Measurements from ENCODE around the gene TSPAN9. TPM values are rescaled to one million over a fixed set of nuclear protein-coding genes. Genes with fewer than 3 reads are reported as not detected.

Gene TSPAN9
- total and polyA plus RNA-seq, 4 donors, result 23.0 to 72.3 (median 33.9) TPM

DNA sequence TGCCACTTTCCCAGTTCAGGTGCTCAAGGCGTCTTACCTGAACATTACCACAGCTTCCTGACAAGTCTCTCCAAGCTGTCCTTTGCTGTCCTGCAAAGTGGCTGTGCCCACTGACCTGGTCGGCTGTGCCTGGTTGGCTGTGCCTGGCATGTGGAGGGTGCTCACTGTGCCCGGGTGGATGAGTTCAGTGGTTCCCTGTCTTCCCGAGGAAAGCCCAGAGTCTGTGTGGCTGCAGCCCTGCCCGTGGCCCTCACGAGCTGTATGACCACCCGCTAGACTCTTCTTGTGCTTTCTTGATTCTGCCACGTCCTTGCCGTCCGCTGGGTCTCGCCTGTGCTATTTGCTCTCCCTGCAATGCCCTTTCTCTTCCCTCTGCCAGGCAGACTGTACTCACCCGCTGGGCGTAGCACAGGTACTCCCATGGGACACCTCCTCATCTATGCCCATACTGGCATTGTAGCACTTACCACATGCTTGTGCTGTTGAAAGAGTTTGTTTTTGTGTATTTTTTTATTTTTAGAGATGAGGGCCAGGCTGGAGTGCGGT is 95.9 kb downstream of the TSPAN9 start:
- TF ChIP-seq CTCF (IDR thresholded peaks at IDR 0.05; ENCODE audit: control extremely low read depth, extremely low read depth), result no peak
- peaks cover 0 to 20% (median 4%) of the 10 kb centered on the region in 5 donors for H3K4me1 ChIP-seq (ENCODE audit: control insufficient read depth in 5 of 5, insufficient read depth in 5 of 5, low read length in 5 of 5)
- H3K36me3 ChIP-seq (ENCODE audit: control insufficient read depth in 4 of 4, insufficient read depth in 4 of 4, low read length in 4 of 4), result no peaks in the 10 kb centered on the region
- H3K27me3 ChIP-seq (ENCODE audit: control insufficient read depth in 3 of 3, insufficient read depth in 3 of 3, low read length in 2 of 3), result no peaks in the 10 kb centered on the region
- no peak overlapping the region for H3K27ac ChIP-seq (ENCODE audit: low read depth in 1 of 2, low read length in 1 of 2)
- H3K9me3 ChIP-seq (ENCODE audit: control insufficient read depth in 4 of 4, insufficient read depth in 3 of 4, low read length in 3 of 4), result no peaks in the 10 kb centered on the region
- no peak overlapping the region for H3K4me3 ChIP-seq
- 88 to 90% methylated on average over 14 of the region's 14 CpGs for WGBS, 2 donors
- ATAC-seq (ENCODE audit: insufficient read depth, low FRiP score), result no peak
- no peak for DNase-seq
- H3K9ac ChIP-seq (ENCODE audit: insufficient read depth in 1 of 2, low read length in 2 of 2), result no peak overlapping the region

- no peak overlapping the region for H3K4me3 ChIP-seq
- WGBS, 2 donors, result 76% methylated on average over 5 of the region's 5 CpGs
- H3K4me1 ChIP-seq (ENCODE audit: control insufficient read depth in 5 of 5, insufficient read depth in 5 of 5, low read length in 5 of 5), result peaks cover 0 to 21% (median 0%) of the 10 kb centered on the region in 5 donors
- no peaks in the 10 kb centered on the region for H3K36me3 ChIP-seq (ENCODE audit: control insufficient read depth in 4 of 4, insufficient read depth in 4 of 4, low read length in 4 of 4)
- H3K9ac ChIP-seq (ENCODE audit: insufficient read depth in 1 of 2, low read length in 2 of 2), result no peak overlapping the region
- H3K27ac ChIP-seq (ENCODE audit: low read depth in 1 of 2, low read length in 1 of 2), result no peak overlapping the region
- ATAC-seq (ENCODE audit: insufficient read depth, low FRiP score) (no peak), DNase-seq (no peak)
- H3K9me3 ChIP-seq (ENCODE audit: control insufficient read depth in 4 of 4, insufficient read depth in 3 of 4, low read length in 3 of 4), result no peaks in the 10 kb centered on the region
- TF ChIP-seq CTCF (IDR thresholded peaks at IDR 0.05; ENCODE audit: control extremely low read depth, extremely low read depth), result no peak
- H3K27me3 ChIP-seq (ENCODE audit: control insufficient read depth in 3 of 3, insufficient read depth in 3 of 3, low read length in 2 of 3), result no peaks in the 10 kb centered on the region
Observed at GRCh38 chr12:3173912-3174311, 96.7 kb downstream of the TSPAN9 start.

DNA sequence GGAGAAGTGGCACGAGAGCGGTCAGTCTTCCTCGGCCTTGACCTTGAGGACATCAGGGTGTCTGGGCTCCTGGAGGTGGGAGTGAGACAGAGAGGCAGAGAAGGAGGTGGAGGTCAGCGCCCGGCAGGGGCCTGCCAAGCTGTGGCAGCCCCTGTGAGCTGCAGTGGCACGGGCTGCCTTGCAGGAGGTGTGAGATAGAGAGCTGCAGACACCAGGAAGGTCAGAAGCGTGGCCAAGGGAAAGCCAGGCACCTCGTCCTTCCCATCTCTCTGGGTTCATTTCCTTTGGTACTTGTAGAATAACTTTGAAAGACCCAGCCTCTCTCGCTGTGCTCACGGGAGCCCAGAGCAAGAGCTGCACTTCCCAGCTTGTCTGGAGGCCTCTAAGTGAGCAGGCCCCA is 98.1 kb downstream of the TSPAN9 start:
- Histone ChIP-seq H3K27me3 (ENCODE audit: control insufficient read depth in 3 of 3, insufficient read depth in 3 of 3, low read length in 2 of 3) (no peaks in the 10 kb centered on the region), H3K9ac (ENCODE audit: insufficient read depth in 1 of 2, low read length in 2 of 2) (no peak overlapping the region), H3K9me3 (ENCODE audit: control insufficient read depth in 4 of 4, insufficient read depth in 3 of 4, low read length in 3 of 4) (no peaks in the 10 kb centered on the region), H3K27ac (ENCODE audit: low read depth in 1 of 2, low read length in 1 of 2) (no peak overlapping the region), H3K4me1 (ENCODE audit: control insufficient read depth in 5 of 5, insufficient read depth in 5 of 5, low read length in 5 of 5) (peaks cover 0 to 19% (median 0%) of the 10 kb centered on the region in 5 donors), H3K36me3 (ENCODE audit: control insufficient read depth in 4 of 4, insufficient read depth in 4 of 4, low read length in 4 of 4) (peaks cover 0 to 2% (median 0%) of the 10 kb centered on the region in 4 donors), H3K4me3 (no peak overlapping the region)
- DNase-seq (no peak), ATAC-seq (ENCODE audit: insufficient read depth, low FRiP score) (no peak)
- WGBS, 2 donors, result 79 to 82% methylated on average over 10 of the region's 10 CpGs
- no peak for TF ChIP-seq CTCF (IDR thresholded peaks at IDR 0.05; ENCODE audit: control extremely low read depth, extremely low read depth)

DNA sequence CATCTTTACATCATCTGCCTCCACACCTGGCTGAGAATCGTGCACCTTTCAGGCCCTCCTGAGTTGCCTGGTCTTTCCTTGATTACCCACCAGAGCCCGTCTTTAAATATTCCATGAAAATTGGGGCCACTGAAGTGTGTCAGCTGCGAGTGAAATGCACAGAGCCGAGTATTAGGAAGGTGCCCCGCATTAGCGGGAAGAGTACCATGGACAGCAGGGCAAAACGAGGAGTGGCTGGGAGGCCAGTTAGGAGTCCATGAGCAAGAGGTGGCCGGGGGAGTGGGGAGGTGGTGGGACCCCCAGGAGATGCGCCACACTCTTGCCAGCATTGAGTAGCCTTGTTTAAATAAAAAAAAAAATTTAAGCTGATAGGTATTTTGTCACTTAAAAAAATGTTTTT is 99.6 kb downstream of the TSPAN9 start:
- no peak for TF ChIP-seq CTCF (IDR thresholded peaks at IDR 0.05; ENCODE audit: control extremely low read depth, extremely low read depth)
- no peak for ATAC-seq (ENCODE audit: insufficient read depth, low FRiP score)
- Histone ChIP-seq H3K4me1 (ENCODE audit: control insufficient read depth in 5 of 5, insufficient read depth in 5 of 5, low read length in 5 of 5) (peaks cover 0 to 19% (median 0%) of the 10 kb centered on the region in 5 donors), H3K9me3 (ENCODE audit: control insufficient read depth in 4 of 4, insufficient read depth in 3 of 4, low read length in 3 of 4) (no peaks in the 10 kb centered on the region), H3K4me3 (no peak overlapping the region), H3K9ac (ENCODE audit: insufficient read depth in 1 of 2, low read length in 2 of 2) (no peak overlapping the region), H3K27ac (ENCODE audit: low read depth in 1 of 2, low read length in 1 of 2) (no peak overlapping the region), H3K27me3 (ENCODE audit: control insufficient read depth in 3 of 3, insufficient read depth in 3 of 3, low read length in 2 of 3) (no peaks in the 10 kb centered on the region), H3K36me3 (ENCODE audit: control insufficient read depth in 4 of 4, insufficient read depth in 4 of 4, low read length in 4 of 4) (peaks cover 0 to 2% (median 0%) of the 10 kb centered on the region in 4 donors)
- no peak for DNase-seq
- WGBS, 2 donors, result 86 to 88% methylated on average over 9 of the region's 9 CpGs
